CD4-positive, alpha-beta T cell treated with Interleukin-21 for 1 hour (primary cell): ENCODE measurements around the gene CENPH.
"Not testable (repeated sequence)": the region's sequence is repeated elsewhere in the genome, so short reads cannot be mapped to it uniquely, and the experiment has no call there.

Experiments
- DNase-seq: peaks from one replicate; pipeline ENCODE4 v3.0.0-alpha.2; 2020

The CENPH gene

DNA sequence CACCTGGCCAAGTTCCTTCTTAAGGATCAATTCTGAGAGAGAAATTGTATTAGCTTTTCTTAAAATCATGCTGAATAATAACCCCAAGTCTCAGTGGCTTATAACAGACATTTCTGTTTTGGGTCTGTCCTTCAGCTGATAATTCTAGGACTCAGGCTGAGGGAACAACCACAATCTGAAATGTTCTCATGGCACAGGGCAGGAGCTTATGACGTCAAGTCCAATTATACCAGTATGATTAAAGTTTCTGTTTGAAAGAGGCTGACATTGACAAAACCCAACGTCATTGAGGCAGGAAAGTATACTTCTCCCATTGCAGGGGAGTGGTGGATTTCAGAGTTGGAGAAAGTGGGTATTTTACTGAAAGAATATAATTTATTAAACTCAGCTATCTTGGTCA lies 21.8 kb downstream of the CENPH start:
- DNase-seq: no peak

GRCh38 chr5:69212022-69212421 lies 22.6 kb downstream of the CENPH start:
- DNase-seq: peak; percentile 30

GRCh38 chr5:69213513-69214215 lies 24.3 kb downstream of the CENPH start:
- DNase-seq: no peak

- DNase-seq: no peak
Measured at GRCh38 chr5:69217151-69217511, 27.7 kb downstream of the CENPH start.

DNA sequence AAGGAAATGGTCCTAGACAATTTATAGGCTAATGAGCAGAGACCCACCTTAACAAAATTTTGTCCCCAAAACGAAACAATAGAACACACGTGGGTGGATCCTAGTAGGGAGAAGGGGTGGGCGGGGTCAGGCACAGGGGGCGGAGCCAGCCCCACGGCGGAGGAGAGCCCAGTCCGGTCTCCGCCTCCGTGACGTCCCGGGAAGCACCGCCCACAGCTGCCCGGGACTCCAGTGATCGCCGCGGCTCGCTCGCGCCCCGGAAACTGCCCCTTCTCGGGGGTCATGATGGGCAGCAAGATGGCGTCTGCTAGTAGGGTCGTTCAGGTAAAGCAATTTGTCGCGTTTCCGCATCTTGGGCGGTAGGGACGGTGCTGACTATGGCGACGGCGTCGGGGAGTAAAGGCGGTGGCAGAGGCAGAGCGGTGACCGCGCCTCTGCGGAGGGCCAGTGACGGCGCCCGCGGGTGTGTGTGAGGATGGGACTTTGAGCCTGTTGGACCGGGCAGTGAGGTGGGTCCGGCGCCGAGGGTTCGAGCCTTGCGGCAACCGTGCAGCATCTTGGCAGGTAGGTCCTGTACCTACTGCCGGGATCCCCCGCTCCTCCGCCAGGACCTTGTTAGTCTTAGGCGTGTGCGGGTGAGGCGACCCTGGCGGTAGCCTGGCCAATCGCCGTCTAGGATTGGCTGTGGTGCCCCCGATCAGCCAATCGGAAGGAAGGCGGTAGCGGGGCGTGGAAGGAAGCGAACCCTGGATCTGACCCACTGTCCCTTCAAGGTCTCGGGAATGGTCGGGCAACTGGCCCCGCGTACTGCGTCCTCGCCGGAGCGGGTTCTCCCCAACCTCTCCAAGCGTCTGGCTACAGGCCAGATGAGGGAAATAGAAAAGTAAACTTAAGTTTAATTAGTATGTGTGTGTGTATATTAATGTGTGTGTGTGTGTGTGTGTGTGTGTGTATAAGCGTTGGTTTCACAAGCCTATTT lies 28.5 kb downstream of the CENPH start:
- DNase-seq: peak; percentile 96

DNA sequence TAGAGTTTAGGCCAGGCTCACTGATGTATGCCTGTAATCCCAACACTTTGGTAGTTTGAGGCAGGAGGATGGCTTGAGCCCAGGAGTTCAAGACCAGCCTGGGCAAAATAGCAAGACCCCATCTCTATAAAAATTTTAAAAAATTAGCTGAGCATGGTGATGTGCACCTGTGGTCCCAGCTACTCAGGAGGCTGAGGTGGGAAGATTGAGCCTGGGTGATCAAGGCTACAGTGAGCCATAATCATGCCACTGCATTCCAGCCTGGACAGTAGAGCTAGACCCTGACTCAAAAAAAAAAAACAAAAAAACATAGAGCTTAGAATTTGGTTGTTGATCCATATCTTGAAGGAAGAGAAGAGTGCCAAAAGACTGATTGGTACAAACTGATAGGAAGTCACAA lies 30.6 kb downstream of the CENPH start:
- DNase-seq: no peak

DNA sequence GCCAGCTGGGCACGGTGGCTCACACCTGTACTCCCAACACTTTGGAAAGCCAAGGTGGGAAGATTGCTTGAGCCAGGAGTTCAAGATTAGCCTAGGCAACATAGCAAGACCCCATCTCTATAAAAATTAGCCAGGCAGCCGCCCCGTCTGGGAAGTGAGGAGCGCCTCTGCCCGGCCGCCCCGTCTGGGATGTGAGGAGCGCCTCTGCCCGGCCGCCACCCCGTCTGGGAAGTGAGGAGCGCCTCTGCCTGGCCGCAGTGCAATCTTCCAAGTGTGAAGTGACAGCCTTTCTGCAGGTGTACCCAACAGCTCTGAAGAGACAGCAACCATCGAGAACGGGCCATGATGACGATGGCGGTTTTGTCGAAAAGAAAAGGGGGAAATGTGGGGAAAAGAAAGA lies 31.0 kb downstream of the CENPH start:
- DNase-seq: not testable (repeated sequence)

DNA sequence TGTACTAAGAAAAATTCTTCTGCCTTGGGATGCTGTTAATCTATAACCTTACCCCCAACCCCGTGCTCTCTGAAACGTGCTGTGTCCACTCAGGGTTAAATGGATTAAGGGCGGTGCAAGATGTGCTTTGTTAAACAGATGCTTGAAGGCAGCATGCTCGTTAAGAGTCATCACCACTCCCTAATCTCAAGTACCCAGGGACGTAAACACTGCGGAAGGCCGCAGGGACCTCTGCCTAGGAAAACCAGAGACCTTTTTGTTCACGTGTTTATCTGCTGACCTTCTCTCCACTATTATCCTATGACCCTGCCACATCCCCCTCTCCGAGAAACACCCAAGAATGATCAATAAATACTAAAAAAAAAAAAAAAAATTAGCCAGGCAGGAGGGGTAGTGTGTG lies 31.4 kb downstream of the CENPH start:
- not testable (repeated sequence) for DNase-seq

- no peak for DNase-seq
Measured at GRCh38 chr5:69224520-69224919, 35.1 kb downstream of the CENPH start.

- DNase-seq: no peak
Measured at GRCh38 chr5:69225860-69226259, 36.5 kb downstream of the CENPH start.

GRCh38 chr5:69230181-69230580 lies 40.8 kb downstream of the CENPH start:
- no peak for DNase-seq

- DNase-seq: no peak
Measured at GRCh38 chr5:69231281-69231680, 41.9 kb downstream of the CENPH start.

- DNase-seq: no peak
Measured at GRCh38 chr5:69231851-69232250, 42.5 kb downstream of the CENPH start.

- DNase-seq: peak; percentile 90
Measured at GRCh38 chr5:69234457-69235268, 45.3 kb downstream of the CENPH start, which contains the start of gene CDK7. CDK7 (plus strand) TSS chr5:69234886; CDS start chr5:69234976, 90 bp downstream.

DNA sequence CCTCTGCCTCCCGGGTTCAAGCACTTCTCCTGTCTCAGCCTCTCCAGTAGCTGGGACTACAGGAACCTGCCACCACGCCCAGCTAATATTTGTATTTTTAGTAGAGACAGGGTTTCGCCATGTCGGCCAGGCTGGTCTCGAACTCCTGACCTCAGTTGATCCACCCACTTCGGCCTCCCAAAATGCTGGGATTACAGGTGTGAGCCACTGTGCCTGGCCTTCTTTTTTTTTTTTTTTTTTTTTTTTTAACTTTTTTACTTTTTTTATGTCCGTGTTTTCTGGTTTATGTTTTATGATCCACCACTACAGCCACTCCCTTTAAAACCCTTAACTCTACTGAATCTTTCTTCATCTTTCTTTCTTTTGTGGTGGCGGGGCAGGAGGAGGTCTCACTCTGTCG lies 47.4 kb downstream of the CENPH start:
- not testable (repeated sequence) for DNase-seq

GRCh38 chr5:69237877-69238276 lies 48.5 kb downstream of the CENPH start:
- no peak for DNase-seq

GRCh38 chr5:69238760-69239251 lies 49.4 kb downstream of the CENPH start:
- no peak for DNase-seq

DNA sequence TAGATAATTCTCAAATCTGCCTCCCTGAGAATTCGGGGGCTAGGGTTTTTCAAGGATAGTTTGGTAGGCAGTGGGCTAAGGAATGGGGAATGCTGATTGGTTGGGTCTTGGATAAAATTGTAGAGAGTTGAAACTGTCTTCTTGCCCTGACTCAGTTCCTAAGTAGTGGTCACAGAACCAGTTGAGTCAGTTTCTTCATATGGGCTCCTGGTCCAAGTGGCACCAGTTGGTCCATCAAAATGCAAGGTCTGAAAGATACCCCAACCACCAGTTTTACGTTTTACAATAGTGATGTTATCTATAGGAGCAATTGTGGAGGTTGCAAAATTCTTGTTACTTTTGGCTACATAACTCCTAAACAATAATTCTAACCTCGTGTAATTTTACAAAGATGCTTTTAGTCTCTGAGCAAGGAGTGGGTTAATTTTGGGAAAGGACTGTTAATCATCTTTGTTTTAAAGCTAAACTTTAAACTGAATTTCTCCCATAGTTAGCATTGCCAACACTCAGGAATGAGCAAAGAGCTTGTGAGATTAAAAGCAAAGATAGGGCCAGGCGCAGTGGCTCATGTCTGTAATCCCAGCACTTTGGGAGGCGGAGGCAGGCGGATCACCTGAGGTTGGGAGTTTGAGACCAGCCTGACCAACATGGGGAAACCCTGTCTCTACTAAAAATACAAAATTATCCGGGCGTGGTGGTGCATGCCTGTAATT lies 53.0 kb downstream of the CENPH start:
- no peak for DNase-seq

DNA sequence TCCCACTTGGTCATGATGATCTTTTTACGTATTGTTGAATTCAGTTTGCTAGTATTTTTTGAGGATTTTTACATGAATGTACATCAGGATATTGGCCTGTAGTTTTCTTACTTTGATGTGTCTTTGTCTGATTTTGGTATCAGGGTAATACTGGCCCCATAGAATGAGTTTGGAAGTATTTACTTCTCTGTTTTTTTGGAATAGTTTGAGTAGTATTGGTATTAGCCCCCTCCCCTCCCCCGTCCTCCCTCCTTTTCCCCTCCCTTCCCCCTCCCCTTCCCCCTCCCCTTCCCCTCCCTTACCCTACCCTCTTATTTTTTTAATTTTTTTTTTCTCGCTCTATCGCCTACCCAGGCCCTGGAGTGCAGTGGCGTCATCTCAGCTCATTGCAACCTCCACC lies 55.6 kb downstream of the CENPH start:
- no peak for DNase-seq

DNA sequence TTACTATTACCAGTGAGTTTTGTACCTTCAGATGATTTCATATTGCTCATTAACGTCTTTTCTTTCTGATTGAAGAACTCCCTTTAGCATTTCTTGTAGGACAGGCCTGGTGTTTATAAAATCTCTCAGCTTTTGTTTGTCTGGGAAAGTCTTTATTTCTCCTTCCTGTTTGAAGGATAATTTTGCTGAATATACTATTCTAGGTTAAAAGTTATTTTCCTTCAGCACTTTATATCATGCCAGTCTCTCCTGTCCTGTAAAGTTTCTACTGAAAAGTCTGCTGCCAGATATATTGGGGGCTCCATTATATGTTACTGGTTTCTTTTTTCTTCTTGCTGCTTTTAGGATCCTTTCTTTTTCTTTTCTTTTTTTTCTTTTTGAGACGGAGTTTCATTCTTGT lies 58.6 kb downstream of the CENPH start:
- no peak for DNase-seq

GRCh38 chr5:69250593-69250992 lies 61.2 kb downstream of the CENPH start:
- DNase-seq: no peak

GRCh38 chr5:69252437-69252836 lies 63.1 kb downstream of the CENPH start:
- DNase-seq: no peak
